GM12878 (cell line): ENCODE data around the gene MTHFR.

Experiments used
- BACH1 ChIP-seq: fragments of 450-650 bp; IDR thresholded peaks from 2 replicates; pipeline ENCODE4 v1.6.1; 2017; ENCODE audit warnings: mild to moderate bottlenecking, borderline replicate concordance
- CHD2 ChIP-seq: IDR thresholded peaks from 2 replicates; pipeline ENCODE4 v1.6.1; 2011; ENCODE audit warnings: low read depth, low read length, improper control_type of control experiment, borderline replicate concordance
- CREB1 ChIP-seq: IDR thresholded peaks from 2 replicates; pipeline ENCODE4 v1.6.1; 2012; ENCODE audit warnings: low read depth, mild to moderate bottlenecking, inconsistent platforms
- EP300 ChIP-seq, 2 experiments: fragments of 150-350 bp in 1 of 2; IDR thresholded peaks; 2 replicates each; pipeline ENCODE4 v1.6.1; 2011 to 2012; ENCODE audit warnings: low read depth in 2 of 2, low read length in 2 of 2, borderline replicate concordance in 1 of 2, improper control_type of control experiment in 1 of 2, inconsistent platforms in 1 of 2; ENCODE audit not compliant: control insufficient read depth in 1 of 2
- MTA3 ChIP-seq: IDR thresholded peaks from 2 replicates; pipeline ENCODE4 v1.6.1; 2012; ENCODE audit warnings: low read length, inconsistent platforms, borderline replicate concordance
- NR2C1 ChIP-seq: fragments of 450-650 bp; IDR thresholded peaks from 2 replicates; pipeline ENCODE4 v1.6.1; 2017; ENCODE audit warnings: antibody characterized with exemption, mild to moderate bottlenecking, moderate library complexity
- POLR2A ChIP-seq: IDR thresholded peaks from 2 replicates; pipeline ENCODE4 v1.6.1; 2011; ENCODE audit warnings: low read depth, mild to moderate bottlenecking, low read length
- TF ChIP-seq, protein P1 (sequence below): fragments of 450-650 bp; IDR thresholded peaks from 2 replicates; pipeline ENCODE4 v1.6.1; 2014; ENCODE audit warnings: mild to moderate bottlenecking
- TF ChIP-seq, protein P2 (sequence below): fragments of 450-650 bp; formaldehyde crosslinking; IDR thresholded peaks from 2 replicates; pipeline ENCODE4 v1.4.0; 2020; ENCODE audit warnings: mild to moderate bottlenecking, moderate library complexity

- TF ChIP-seq, protein P1, sequence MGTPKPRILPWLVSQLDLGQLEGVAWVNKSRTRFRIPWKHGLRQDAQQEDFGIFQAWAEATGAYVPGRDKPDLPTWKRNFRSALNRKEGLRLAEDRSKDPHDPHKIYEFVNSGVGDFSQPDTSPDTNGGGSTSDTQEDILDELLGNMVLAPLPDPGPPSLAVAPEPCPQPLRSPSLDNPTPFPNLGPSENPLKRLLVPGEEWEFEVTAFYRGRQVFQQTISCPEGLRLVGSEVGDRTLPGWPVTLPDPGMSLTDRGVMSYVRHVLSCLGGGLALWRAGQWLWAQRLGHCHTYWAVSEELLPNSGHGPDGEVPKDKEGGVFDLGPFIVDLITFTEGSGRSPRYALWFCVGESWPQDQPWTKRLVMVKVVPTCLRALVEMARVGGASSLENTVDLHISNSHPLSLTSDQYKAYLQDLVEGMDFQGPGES: no peak
- TF ChIP-seq CHD2: no peak
- no peak for TF ChIP-seq BACH1
- no peak for TF ChIP-seq POLR2A
- no peak for TF ChIP-seq EP300 (IDR thresholded peaks at IDR 0.05; ENCODE audit: borderline replicate concordance in 1 of 2, control insufficient read depth in 1 of 2, low read depth in 2 of 2, low read length in 2 of 2)
- TF ChIP-seq MTA3: no peak
- no peak for TF ChIP-seq NR2C1
- TF ChIP-seq CREB1: no peak
- TF ChIP-seq, protein P2, sequence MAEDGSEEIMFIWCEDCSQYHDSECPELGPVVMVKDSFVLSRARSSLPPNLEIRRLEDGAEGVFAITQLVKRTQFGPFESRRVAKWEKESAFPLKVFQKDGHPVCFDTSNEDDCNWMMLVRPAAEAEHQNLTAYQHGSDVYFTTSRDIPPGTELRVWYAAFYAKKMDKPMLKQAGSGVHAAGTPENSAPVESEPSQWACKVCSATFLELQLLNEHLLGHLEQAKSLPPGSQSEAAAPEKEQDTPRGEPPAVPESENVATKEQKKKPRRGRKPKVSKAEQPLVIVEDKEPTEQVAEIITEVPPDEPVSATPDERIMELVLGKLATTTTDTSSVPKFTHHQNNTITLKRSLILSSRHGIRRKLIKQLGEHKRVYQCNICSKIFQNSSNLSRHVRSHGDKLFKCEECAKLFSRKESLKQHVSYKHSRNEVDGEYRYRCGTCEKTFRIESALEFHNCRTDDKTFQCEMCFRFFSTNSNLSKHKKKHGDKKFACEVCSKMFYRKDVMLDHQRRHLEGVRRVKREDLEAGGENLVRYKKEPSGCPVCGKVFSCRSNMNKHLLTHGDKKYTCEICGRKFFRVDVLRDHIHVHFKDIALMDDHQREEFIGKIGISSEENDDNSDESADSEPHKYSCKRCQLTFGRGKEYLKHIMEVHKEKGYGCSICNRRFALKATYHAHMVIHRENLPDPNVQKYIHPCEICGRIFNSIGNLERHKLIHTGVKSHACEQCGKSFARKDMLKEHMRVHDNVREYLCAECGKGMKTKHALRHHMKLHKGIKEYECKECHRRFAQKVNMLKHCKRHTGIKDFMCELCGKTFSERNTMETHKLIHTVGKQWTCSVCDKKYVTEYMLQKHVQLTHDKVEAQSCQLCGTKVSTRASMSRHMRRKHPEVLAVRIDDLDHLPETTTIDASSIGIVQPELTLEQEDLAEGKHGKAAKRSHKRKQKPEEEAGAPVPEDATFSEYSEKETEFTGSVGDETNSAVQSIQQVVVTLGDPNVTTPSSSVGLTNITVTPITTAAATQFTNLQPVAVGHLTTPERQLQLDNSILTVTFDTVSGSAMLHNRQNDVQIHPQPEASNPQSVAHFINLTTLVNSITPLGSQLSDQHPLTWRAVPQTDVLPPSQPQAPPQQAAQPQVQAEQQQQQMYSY (CRISPR knock-in tag): no peak
Observed at GRCh38 chr1:11826946-11827345, 21.2 kb upstream of the MTHFR start.
